ENCODE data around the gene RYR3.

GRCh38 chr15:33768670-33769190 lies 458.0 kb downstream of the RYR3 start:
- TF ChIP-seq CTCF (IDR thresholded peaks at IDR 0.05; ENCODE audit: low read length) (no peak), EZH2 (optimal IDR thresholded peaks at IDR 0.05; ENCODE audit: low read depth, low read length) (no peak), EZH2phosphoT487 (IDR thresholded peaks at IDR 0.05; ENCODE audit: low read length) (no peak)
